Caco-2 (cell line): Measurements from ENCODE around the gene SLC30A3. TPM values are rescaled to one million over a fixed set of nuclear protein-coding genes. Genes with fewer than 3 reads are reported as not detected.

Source experiments
- BruUV-seq: library from RNA; stranded (reverse); fragments of 400-500 nt; replicated peaks from 2 replicates; lab custom pipeline; 2021; lab: Mats Ljungman, UMichigan
- CTCF ChIA-PET: fragments of 300-600 bp; sonication (Branson Sonifier 250); formaldehyde crosslinking; loops from one replicate; lab custom pipeline; 2022; ENCODE audit warnings: antibody characterized with exemption; lab: Charles Lee
- POLR2A ChIA-PET: fragments of 300-600 bp; sonication (Branson Sonifier 250); formaldehyde crosslinking; loops from one replicate; lab custom pipeline; 2022; ENCODE audit warnings: antibody characterized with exemption; lab: Charles Lee
- DNase-seq, 2 experiments: peaks; one replicate each; pipeline versions ENCODE4 v3.0.0 to v3.0.0-alpha.2; 2020 to 2022
- H3K27me3 ChIP-seq: replicated peaks from 2 replicates; pipeline ENCODE4 v1.6.0; 2011; ENCODE audit warnings: low read length; ENCODE audit not compliant: control insufficient read depth, insufficient read depth
- H3K36me3 ChIP-seq: 2 replicates; pipeline ENCODE4 v1.5.1; 2011; ENCODE audit warnings: low read length; ENCODE audit not compliant: control insufficient read depth, insufficient read depth
- H3K4me1 ChIP-seq: fragments of 250-450 bp; sonication (Bioruptor Pico); 2 replicates; pipeline ENCODE4 v1.5.1; 2020; ENCODE audit warnings: mild to moderate bottlenecking
- H3K4me3 ChIP-seq: 2 replicates; pipeline ENCODE4 v1.5.1; 2011; ENCODE audit warnings: low read depth, mild to moderate bottlenecking, control low read depth, low read length
- H3K9me3 ChIP-seq: fragments of 250-450 bp; sonication (Bioruptor Pico); 2 replicates; pipeline ENCODE4 v1.5.1; 2020; ENCODE audit warnings: mild to moderate bottlenecking, moderate library complexity
- H3K27ac Mint-ChIP-seq: one replicate; pipeline ENCODE4 v1.8.0; 2022; ENCODE audit warnings: mixed read lengths; ENCODE audit not compliant: unreplicated experiment
- H3K27me3 Mint-ChIP-seq: one replicate; pipeline ENCODE4 v1.8.0; 2022; ENCODE audit warnings: mixed read lengths; ENCODE audit not compliant: insufficient read depth, unreplicated experiment
- H3K36me3 Mint-ChIP-seq: one replicate; pipeline ENCODE4 v1.8.0; 2022; ENCODE audit warnings: mild to moderate bottlenecking, mixed read lengths; ENCODE audit not compliant: insufficient read depth, unreplicated experiment
- H3K4me1 Mint-ChIP-seq: one replicate; pipeline ENCODE4 v1.8.0; 2022; ENCODE audit warnings: low read depth, mixed read lengths; ENCODE audit not compliant: unreplicated experiment
- H3K4me3 Mint-ChIP-seq: one replicate; pipeline ENCODE4 v1.8.0; 2022; ENCODE audit warnings: mild to moderate bottlenecking, moderate library complexity, mixed read lengths; ENCODE audit not compliant: unreplicated experiment
- H3K9me3 Mint-ChIP-seq: one replicate; pipeline ENCODE4 v1.8.0; 2022; ENCODE audit warnings: mixed read lengths; ENCODE audit not compliant: unreplicated experiment
- CTCF ChIP-seq, 2 experiments: fragments of 200-600 bp in 1 of 2; IDR thresholded peaks; 1 replicate in 1 of 2; 2 replicates in 1 of 2; pipeline versions ENCODE4 v1.5.1 to v1.8.0; 2011 to 2022; ENCODE audit warnings: antibody characterized with exemption in 1 of 2, control low read depth in 1 of 2, inconsistent platforms in 1 of 2, low read depth in 1 of 2, low read length in 1 of 2, mild to moderate bottlenecking in 1 of 2, moderate library complexity in 1 of 2; ENCODE audit not compliant: insufficient read depth in 1 of 2, severe bottlenecking in 1 of 2, unreplicated experiment in 1 of 2
- intact Hi-C: fragments of 100-400 bp; cut with micrococcal nuclease; formaldehyde crosslinking; loops from one replicate; pipeline ENCODE4 v1.10.0; 2022; ENCODE audit not compliant: unreplicated experiment
- total RNA-seq: library from RNA; stranded (reverse); gene quantifications from 2 replicates; pipeline ENCODE4 v1.2.3, GENCODE V29; 2022

The SLC30A3 gene
- total RNA-seq, 1 experiment from 2014 or later, result 4.3 TPM

GRCh38 chr2:27238976-27239375 is 23.9 kb downstream of the SLC30A3 start:
- no peaks in the 10 kb centered on the region for H3K4me1 Mint-ChIP-seq
- Histone ChIP-seq H3K27me3 (no peaks in the 10 kb centered on the region), H3K9me3 (no peaks in the 10 kb centered on the region), H3K4me3 (no peak overlapping the region), H3K36me3 (peaks cover 6% of the 10 kb centered on the region; the same call in 1 of the 2 replicates), H3K4me1 (no peaks in the 10 kb centered on the region)
- peaks cover 84% of the 10 kb centered on the region for H3K36me3 Mint-ChIP-seq
- no peaks in the 10 kb centered on the region for H3K9me3 Mint-ChIP-seq
- H3K4me3 Mint-ChIP-seq, result no peak overlapping the region
- ChIA-PET POLR2A (no interaction called here), CTCF (no interaction called here)
- no TSS peak for BruUV-seq
- intact Hi-C loops, result no loop called here
- no peak overlapping the region for H3K27ac Mint-ChIP-seq
- H3K27me3 Mint-ChIP-seq, result no peaks in the 10 kb centered on the region
- TF ChIP-seq CTCF (IDR thresholded peaks at IDR 0.05; ENCODE audit: insufficient read depth in 1 of 2, low read depth in 1 of 2, low read length in 1 of 2, severe bottlenecking in 1 of 2, unreplicated experiment in 1 of 2), result no peak
- DNase-seq, result no peak

- no peaks in the 10 kb centered on the region for H3K4me1 Mint-ChIP-seq
- no peak for TF ChIP-seq CTCF (IDR thresholded peaks at IDR 0.05; ENCODE audit: insufficient read depth in 1 of 2, low read depth in 1 of 2, low read length in 1 of 2, severe bottlenecking in 1 of 2, unreplicated experiment in 1 of 2)
- H3K4me1 ChIP-seq, result no peaks in the 10 kb centered on the region
- no peaks in the 10 kb centered on the region for H3K27me3 Mint-ChIP-seq
- BruUV-seq, result no TSS peak
- H3K27ac Mint-ChIP-seq, result no peak overlapping the region
- intact Hi-C loops, result no loop called here
- peaks cover 12% of the 10 kb centered on the region for H3K36me3 ChIP-seq
- H3K27me3 ChIP-seq, result no peaks in the 10 kb centered on the region
- no peak overlapping the region for H3K4me3 Mint-ChIP-seq
- peak in 1 of 2 experiments; percentile 29 for DNase-seq
- H3K36me3 Mint-ChIP-seq, result peaks cover 86% of the 10 kb centered on the region
- H3K9me3 ChIP-seq, result no peaks in the 10 kb centered on the region
- ChIA-PET CTCF (no interaction called here), POLR2A (no interaction called here)
- H3K4me3 ChIP-seq, result no peak overlapping the region
- no peaks in the 10 kb centered on the region for H3K9me3 Mint-ChIP-seq
Measured at GRCh38 chr2:27237341-27237945, 25.4 kb downstream of the SLC30A3 start.

GRCh38 chr2:27236626-27237025 is 26.2 kb downstream of the SLC30A3 start:
- peaks cover 86% of the 10 kb centered on the region for H3K36me3 Mint-ChIP-seq
- Histone ChIP-seq H3K36me3 (peaks cover 18% of the 10 kb centered on the region), H3K4me1 (no peaks in the 10 kb centered on the region), H3K4me3 (no peak overlapping the region), H3K9me3 (no peaks in the 10 kb centered on the region), H3K27me3 (no peaks in the 10 kb centered on the region)
- H3K4me1 Mint-ChIP-seq, result no peaks in the 10 kb centered on the region
- H3K4me3 Mint-ChIP-seq, result no peak overlapping the region
- H3K9me3 Mint-ChIP-seq, result no peaks in the 10 kb centered on the region
- no peak for TF ChIP-seq CTCF (IDR thresholded peaks at IDR 0.05; ENCODE audit: insufficient read depth in 1 of 2, low read depth in 1 of 2, low read length in 1 of 2, severe bottlenecking in 1 of 2, unreplicated experiment in 1 of 2)
- CTCF ChIA-PET, result no interaction called here
- intact Hi-C loops, result no loop called here
- no peak overlapping the region for H3K27ac Mint-ChIP-seq
- no peaks in the 10 kb centered on the region for H3K27me3 Mint-ChIP-seq
- POLR2A ChIA-PET, result no interaction called here
- DNase-seq, result peak in 1 of 2 experiments; percentile 22
- BruUV-seq, result no TSS peak
